Activated T-helper 1 cell treated with anti-CD3 and anti-CD28 coated beads, Interleukin-2, amount 50 U/mL, for 16 hours (primary cell): ENCODE results near the gene CAPS.
A peak's percentile ranks its signal among the peaks of the same experiment; 100 is the strongest.
"Not testable (repeated sequence)": the region's sequence is repeated elsewhere in the genome, so short reads cannot be mapped to it uniquely, and the experiment has no call there.

Source experiments
- DNase-seq, 2 donors: peaks; one replicate each; pipeline ENCODE4 v3.0.0-alpha.2; 2020; ENCODE audit warnings: low read depth in 1 of 2, low spot score in 1 of 2

The CAPS gene

DNA sequence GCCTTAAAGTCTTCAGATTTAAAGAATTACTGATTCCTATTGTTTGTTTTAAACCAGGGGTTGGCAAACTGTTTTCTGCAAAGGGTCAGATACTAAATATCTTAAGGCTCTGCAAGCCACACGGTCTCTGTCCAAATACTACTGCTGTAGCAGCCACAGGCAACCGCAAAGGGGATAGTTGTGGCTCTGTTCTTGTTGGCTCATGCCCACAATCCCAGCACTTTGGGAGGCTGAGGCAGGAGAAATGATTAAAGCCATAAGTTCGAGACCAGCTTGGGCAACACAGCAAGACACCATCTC, 41.5 kb downstream of the CAPS start:
- no peak for DNase-seq

DNA sequence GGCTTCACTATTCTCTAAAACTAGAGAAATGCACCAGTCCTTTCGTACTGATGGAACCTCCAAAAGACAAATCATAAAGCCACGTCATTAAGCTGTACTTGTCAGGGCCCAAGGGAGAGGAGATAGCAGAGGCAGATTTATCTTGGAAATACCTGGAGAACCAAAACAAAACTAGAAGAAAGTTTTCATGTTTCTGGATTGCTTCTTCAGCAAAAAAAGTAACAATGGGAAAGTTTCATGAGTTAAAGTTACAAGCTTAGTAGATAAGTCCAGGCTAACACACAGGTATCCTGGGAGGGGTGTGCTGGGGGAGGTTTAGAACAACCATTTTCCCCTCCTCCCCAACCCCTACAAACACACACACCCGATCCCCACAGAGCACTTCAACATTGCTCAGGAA, 42.3 kb downstream of the CAPS start:
- DNase-seq, result no peak

DNA sequence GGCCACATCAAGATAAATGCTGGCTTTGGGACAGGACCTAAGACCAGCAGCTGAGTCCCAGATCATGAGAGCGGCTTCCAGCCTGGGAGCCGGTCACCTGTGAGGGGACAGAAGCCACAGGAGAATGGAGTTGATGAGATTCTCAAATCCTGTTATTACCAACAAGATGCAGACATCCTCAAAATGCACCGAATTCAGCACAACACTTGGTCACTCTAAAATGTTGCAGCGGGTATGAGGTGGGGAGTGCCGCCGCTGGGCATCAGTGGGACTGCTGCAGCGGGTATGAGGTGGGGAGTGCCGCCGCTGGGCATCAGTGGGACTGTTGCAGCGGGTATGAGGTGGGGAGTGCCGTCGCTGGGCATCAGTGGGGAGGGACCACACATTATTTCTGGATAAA, 42.7 kb downstream of the CAPS start:
- no peak for DNase-seq

DNA sequence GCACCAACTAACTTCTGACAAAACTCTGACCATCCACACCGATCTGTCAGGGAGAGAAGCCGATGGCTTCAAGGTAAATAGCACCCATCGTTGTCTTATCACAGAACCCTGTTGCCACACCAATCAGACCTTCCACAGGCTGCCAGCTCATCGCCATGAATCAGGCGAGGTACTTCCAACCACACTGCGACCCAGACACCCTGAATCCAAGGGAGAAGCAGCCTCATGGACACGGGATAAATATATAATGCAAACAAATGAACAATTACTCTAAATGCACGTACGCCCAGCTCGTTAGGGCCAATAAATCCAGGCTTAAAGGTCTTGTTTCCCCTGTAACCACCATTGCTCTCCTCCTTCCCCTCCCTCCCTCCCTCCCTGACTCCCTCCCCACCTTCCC, 43.1 kb downstream of the CAPS start:
- DNase-seq, result no peak

DNA sequence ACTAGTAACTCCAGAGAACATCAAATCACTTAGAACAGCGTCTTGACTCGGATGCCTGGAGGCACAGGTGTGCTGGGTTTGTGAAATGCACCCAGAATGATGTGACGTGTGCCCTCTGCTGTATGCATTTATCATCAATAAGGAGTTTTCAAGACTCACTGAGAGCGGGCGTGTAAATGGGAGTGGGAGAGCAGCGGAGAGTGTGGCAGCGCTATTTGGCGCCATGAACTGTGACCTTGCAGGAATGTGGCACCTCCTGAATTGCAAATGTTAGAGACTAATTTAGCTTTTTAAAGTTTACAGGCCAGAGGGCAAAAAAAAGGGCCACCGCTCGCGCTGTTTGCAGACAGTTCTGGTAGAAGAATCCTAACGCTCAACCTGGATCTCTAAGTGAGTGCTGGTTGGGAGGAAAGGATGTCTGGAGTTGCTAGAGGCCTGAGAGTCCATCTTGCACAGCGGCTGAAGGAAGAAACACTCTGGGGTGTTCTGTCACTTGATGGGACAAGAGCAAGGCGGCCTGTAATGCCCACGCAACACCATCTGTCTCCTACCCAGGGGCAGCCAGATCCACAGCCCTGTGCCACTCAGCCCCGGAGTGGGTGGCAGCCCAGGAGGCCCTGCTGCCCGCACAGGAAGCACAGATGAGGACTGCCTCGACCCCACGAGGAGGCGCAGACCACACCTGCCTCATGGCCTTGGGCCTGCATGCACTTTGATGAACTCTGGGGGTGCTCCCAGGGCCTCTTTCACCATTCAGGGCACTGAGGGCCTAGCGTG, 44.2 kb downstream of the CAPS start:
- DNase-seq, result no peak

DNA sequence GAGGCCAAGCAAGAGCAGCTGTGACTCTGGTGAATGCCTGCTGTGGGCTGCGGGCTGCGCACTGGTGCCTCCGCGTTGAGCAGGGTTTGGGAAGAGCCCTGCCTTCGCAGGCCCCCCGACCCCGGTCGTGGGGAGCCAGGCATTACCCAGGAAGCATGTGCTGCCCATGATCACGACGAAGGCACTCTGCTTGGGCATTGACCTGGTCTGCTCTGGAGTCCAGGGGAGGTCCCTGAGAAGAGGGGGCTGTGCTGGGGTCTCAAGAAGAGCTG, 44.7 kb downstream of the CAPS start:
- DNase-seq, result no peak

DNA sequence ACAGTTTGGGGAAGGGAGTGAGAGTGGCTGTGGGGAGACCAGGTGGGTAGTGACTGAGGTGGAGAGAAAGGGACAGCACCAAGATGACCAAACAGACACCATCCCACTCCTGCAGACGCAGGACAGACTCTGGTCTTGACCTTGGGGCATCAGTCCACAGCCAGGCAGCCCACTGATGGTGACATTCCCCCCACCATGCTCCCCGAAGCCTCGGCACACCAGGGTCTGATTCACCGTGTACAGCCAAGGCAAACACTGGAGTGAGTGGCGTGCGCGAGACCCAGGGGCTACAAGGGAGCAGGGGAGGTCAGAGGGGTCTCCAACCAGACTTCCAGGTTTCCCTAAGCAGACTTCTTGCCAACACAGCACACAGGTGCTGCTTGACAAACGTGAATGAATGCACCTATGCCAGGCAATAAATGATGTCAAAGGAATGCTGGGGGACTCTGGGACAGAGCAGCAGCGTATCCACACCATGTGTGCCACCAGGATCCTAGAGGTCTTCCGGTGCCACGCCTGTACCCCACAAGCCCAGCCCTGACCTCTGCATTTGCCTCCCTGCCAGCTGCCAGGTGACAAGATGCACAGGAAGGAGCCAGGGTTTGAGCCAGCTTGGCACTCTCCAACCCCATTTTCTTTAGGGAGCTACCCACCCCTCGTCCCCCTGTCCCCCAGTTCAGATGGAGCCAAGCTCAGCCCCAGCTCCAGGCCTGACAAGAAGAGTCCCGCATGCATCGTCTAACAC, 45.4 kb downstream of the CAPS start:
- no peak for DNase-seq

DNA sequence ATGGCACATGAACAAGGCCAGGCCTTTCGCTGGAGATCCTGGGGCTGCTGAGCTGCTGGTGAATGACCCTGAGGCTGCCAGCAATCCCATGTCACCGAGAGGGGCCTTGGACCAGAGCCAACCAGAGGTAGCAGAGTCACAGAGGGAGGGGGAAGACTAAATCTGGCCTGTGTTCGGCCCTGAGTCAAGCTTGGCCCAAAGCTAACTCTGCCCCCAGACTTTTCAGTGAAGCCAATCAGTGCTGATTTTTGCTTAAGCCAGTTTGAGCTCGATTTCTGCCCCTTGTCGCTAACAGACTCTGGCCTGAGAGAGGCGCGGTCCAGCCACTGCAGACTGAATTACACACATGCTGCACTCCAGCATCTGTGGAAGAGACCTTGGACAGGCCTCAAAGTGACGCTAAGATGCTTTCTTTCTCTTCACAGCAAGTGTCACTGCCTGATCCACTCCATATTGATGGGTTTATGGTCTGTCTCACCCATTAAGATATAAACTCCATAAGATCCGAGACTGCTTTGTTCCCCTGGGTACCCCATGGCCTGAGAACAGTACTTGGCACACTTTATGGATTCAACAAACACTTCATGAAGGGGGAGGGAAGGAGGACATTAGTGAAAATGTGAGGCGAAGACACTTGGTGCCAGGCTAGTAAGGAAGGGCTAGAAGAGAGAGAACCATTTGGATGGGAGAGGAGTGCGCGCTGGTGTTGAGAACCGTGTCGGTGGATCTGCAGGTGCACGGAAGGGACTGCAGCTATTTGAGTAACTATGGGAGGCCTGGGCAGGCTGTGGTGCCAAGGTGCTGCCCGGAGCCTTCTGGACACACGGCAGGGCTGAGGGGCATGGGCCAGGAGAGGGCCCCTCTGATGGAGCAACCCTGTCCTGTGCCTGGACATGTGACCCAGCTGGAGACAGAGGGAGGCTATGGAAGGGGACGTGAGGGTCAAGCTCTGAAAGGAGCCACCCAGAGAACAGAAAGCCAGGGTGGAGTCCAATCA, 46.2 kb downstream of the CAPS start:
- no peak for DNase-seq

DNA sequence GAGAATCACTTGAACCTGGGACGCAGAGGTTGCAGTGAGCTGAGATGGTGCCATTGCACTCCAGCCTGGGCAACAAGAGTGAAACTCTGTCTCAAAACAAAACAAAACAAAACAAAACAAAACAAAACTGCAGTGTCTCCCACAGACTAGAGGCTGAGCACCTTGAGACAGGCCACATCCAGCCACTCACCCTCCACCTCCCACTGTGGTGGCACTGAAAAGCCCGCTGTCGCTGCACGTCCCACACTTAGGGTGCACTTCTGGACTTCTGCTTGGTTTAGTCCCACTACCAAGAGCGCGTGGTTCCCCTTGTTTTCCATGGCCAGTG, 47.6 kb downstream of the CAPS start:
- not testable (repeated sequence) for DNase-seq

DNA sequence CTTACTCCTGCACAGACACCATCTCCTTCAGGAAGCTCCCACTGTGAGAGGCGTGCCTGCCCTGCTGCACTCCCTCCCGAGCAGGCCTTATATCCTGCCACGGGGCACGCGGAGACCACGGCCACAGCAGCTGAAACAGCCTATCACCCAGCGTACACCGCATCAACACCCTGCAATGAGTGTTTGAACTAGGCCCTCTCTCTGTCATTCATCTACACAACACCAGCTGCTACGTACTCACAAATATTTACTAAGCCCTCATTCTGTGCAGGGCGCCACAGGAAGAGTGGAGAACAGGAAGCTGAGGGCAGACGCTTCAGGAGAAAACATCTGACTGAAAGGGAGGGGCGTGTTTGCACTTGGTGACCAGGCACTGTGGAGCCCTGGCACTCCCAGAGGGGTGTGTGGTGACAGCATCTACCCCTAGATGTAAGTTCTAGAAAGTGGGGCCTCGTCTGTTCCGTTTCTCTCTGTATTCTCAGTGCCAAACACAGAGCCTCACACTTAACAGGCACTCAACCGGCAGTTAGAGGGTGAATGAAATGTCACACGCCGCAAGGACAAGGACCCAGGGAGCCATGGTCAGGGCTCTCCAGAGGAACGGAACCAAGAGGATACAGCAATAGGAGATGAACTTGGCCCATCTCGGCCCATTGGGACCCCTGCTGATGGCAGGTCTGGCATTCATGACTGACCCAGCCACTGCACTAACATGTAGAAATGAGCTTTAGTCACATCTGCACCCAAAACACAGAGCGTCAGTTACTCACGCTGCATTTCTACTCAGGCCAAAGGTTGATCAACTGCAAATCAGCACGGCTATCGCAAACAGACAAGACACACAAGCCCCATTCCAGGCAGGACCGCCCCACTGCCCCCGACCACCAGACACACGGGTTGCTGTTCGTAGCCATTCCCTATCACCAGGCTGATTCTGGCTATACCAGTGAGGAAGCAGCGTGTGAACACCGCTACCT, 48.2 kb downstream of the CAPS start:
- DNase-seq, result peak; percentile 38 to 54

DNA sequence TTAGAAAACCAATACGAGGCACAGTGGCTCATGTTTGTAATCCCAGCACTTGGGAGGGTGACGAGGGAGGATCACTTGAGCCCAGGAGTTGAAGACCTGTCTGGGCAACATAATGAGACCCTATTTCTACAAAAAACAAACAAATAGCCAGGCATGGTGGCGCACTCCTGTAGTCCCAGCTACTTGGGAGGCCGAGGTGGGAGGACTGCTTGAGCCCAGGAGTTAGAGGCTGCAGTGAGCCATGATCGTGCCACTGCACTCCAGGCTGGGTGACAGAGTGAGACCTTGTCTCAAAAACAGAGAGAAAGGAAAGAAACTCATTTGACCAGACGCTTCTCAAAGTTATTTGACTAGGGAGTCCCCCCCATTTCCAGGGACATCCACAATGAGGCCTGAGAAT, 49.2 kb downstream of the CAPS start:
- DNase-seq, result not testable (repeated sequence)

DNA sequence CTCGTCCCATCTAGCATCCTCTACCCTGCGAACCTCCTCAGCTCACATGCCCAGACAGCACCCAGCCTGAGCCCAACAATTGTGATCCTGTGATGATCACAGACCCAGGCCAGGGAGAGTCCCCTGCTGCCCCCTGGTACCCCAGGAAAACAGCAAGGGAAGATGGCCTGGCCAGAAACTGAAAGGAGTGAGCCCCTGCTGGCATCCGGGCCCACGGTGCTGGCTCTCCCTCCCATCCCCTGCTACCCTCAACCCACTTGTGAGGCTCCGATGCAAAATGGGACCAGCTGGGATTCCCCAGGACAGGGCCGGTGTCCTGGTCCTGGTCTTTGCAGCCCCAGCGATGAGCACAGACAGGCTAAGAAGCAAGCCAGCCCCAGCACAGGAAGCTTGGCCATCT, 49.8 kb downstream of the CAPS start:
- no peak for DNase-seq

DNA sequence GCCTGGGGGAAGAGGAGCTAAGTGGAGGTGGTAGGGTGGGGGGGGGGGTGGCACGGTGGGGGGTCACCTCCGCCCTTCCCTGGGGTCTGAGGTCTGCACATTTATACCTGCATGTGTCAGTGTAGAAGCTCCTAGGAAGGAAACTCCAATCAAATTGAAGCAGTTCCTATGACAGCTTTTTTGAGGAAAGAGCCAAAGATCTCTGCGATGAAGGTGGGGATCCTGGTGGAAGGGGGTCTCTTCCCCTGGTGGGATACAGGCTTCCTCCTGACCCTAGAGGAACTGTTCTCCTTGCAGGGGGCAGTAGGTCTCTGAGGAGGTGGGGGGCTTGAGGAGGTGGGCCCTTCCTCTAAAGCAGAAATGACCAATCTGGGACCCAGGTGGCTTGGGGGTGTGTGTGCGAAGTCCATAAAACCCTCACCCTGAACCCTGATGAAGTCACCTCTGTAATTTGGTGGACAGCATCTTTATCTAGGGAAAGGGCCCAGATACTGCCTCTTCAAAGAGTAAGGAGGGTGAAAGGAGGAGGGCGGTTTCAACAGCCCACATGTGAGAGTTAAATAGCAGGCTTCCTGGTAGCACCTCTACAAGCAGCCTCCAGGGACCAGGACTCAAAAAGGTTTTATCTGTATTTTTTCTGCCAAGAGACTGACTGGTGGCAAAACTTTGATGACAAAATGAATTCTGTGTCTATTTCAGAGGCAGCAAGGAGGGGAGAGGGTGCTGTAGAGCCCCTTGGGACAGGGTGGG, 50.9 kb downstream of the CAPS start:
- no peak for DNase-seq
